CD4-positive, CD25-positive, alpha-beta regulatory T cell (primary cell): ENCODE measurements around the gene S100A4. TPM values are rescaled to one million over a fixed set of nuclear protein-coding genes. Genes with fewer than 3 reads are reported as not detected.
A peak's percentile ranks its signal among the peaks of the same experiment; 100 is the strongest.
"Not testable (repeated sequence)": the region's sequence is repeated elsewhere in the genome, so short reads cannot be mapped to it uniquely, and the experiment has no call there.

Experiments
- ATAC-seq, 2 donors: fragments of 150-1000 bp; cut with Tn5 transposase; one replicate each; pipeline ENCODE4 v1.10.0; 2021; ENCODE audit warnings: low read depth in 2 of 2, moderate number of reproducible peaks in 2 of 2, moderate library complexity in 1 of 2
- DNase-seq, 3 donors: peaks; one replicate each; pipeline versions ENCODE4 v3.0.0 to v3.0.0-alpha.2; 2012 to 2022; ENCODE audit warnings: mixed read lengths in 1 of 3
- H3K27ac ChIP-seq: one replicate; pipeline ENCODE4 v1.7.0; 2013; ENCODE audit warnings: mild to moderate bottlenecking, low read length; ENCODE audit not compliant: insufficient read depth, poor library complexity, severe bottlenecking
- H3K27me3 ChIP-seq: one replicate; pipeline ENCODE4 v1.7.0; 2013; ENCODE audit warnings: low read length; ENCODE audit not compliant: control insufficient read depth, insufficient read depth
- H3K36me3 ChIP-seq: one replicate; pipeline ENCODE4 v1.7.0; 2013; ENCODE audit warnings: mild to moderate bottlenecking, low read length, moderate library complexity; ENCODE audit not compliant: control insufficient read depth, insufficient read depth
- H3K4me1 ChIP-seq: 2 replicates; pipeline ENCODE4 v1.7.0; 2013; ENCODE audit warnings: mild to moderate bottlenecking, low read length; ENCODE audit not compliant: insufficient read depth, control insufficient read depth, poor library complexity, severe bottlenecking
- H3K4me3 ChIP-seq: one replicate; pipeline ENCODE4 v1.7.0; 2013; ENCODE audit warnings: low read depth, mild to moderate bottlenecking, low read length, moderate library complexity
- H3K9me3 ChIP-seq, 2 experiments: 1 replicate in 1 of 2; 2 replicates in 1 of 2; pipeline ENCODE4 v1.7.0; 2013; ENCODE audit warnings: low read length in 2 of 2, mild to moderate bottlenecking in 1 of 2, moderate library complexity in 1 of 2; ENCODE audit not compliant: control insufficient read depth in 2 of 2
- H3K27ac Mint-ChIP-seq, 3 donors: one replicate each; pipeline ENCODE4 v1.8.0; 2020 to 2022; ENCODE audit warnings: mild to moderate bottlenecking in 3 of 3, mixed read lengths in 3 of 3, moderate library complexity in 2 of 3
- H3K27me3 Mint-ChIP-seq: one replicate; pipeline ENCODE4 v1.8.0; 2022; ENCODE audit warnings: mild to moderate bottlenecking, mixed read lengths
- H3K36me3 Mint-ChIP-seq: one replicate; pipeline ENCODE4 v1.8.0; 2020; ENCODE audit warnings: mixed read lengths
- H3K4me1 Mint-ChIP-seq, 4 donors: one replicate each; pipeline ENCODE4 v1.8.0; 2020 to 2022; ENCODE audit warnings: mixed read lengths in 4 of 4, mild to moderate bottlenecking in 1 of 4
- H3K4me3 Mint-ChIP-seq, 4 donors: one replicate each; pipeline ENCODE4 v1.8.0; 2020 to 2022; ENCODE audit warnings: mild to moderate bottlenecking in 4 of 4, mixed read lengths in 4 of 4, moderate library complexity in 3 of 4
- H3K9me3 Mint-ChIP-seq, 7 donors: one replicate each; pipeline ENCODE4 v1.8.0; 2020 to 2022; ENCODE audit warnings: mixed read lengths in 7 of 7, mild to moderate bottlenecking in 3 of 7, moderate library complexity in 2 of 7
- polyA plus RNA-seq, 4 donors: library from polyadenylated mRNA; unstranded; fragments of 300-500 nt; fragmentation: Illumina TruSeq; gene quantifications; one replicate each; pipeline ENCODE4 v1.2.3, GENCODE V29; 2021
- total RNA-seq: library from RNA; stranded (reverse); gene quantifications from one replicate; pipeline ENCODE4 v1.2.3, GENCODE V29; 2022

S100A4 gene
- 928 TPM for total RNA-seq
- 1,000 to 10,000 TPM; 2,534 to 4,309 (median 3,364) TPM for polyA plus RNA-seq

DNA sequence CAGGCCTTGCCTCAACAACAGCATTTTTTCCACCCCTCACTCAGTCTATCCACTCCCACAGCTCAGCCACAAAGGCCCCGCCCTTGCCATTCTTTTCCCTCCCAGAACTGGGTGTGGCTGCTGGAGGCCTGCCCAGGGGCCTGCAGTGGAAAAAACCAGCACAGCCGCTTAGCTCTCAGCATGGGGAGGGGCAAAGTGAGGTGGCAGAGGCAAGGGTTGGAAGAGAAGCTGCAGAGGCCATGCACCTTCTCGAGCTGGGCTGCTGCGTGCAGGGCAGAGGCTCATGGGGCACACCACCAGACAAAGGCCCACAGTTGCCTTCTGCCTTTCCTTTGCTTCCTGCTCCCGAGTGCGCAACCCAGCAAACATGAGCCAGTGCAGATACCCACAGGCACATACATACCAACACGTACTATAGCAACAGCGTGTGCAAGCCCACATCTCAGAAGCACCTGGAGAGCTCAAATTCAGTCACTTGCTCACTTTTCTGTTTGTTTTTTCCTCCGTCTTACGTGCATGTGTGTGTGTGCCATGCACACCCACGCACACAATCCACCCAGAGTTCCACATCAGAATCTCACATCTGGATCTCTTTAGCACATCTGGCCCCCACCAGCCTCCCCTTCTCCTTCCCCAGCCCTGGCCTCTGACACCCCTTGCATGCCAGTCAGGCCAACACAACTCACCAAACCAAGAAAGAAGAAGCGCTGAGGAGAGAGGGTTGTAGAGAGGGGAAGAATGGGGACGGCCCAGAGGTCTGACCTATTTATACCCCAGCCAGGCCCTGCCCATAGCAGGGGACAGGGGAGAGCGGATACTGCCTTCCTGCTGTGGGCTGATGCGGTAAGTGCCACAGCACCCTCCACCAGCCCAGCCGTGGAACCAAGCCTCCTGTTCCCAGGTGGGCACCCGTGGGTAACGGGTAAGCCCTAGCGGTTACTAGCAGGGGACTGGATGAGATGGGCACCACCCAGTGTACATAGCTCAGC lies at the start of gene S100A4:
Gene S100A4, minus strand, starts transcription at position 740 of the 989 bp plus-strand sequence. CDS start 1,012 bp downstream, outside the sequence.
- H3K4me1 ChIP-seq: peaks cover 69% of the 10 kb centered on the region
- no peaks in the 10 kb centered on the region for H3K9me3 ChIP-seq
- Mint-ChIP-seq H3K4me3 (peak within 1 kb of the TSS; percentile 97 to 100 (median 98)), H3K4me1 (peaks cover 5 to 80% (median 47%) of the 10 kb centered on the region in 4 donors), H3K9me3 (no peaks in the 10 kb centered on the region), H3K27me3 (no peaks in the 10 kb centered on the region), H3K36me3 (peaks cover 31% of the 10 kb centered on the region), H3K27ac (peak within 1 kb of the TSS; percentile 97 to 99 (median 98))
- ATAC-seq (peak; percentile 69 to 77), DNase-seq (peak; percentile 75 to 95 (median 81))
- peak within 1 kb of the TSS; percentile 93 for H3K4me3 ChIP-seq
- peak within 1 kb of the TSS; percentile 82 for H3K27ac ChIP-seq
- peaks cover 16% of the 10 kb centered on the region for H3K36me3 ChIP-seq
- H3K27me3 ChIP-seq: no peaks in the 10 kb centered on the region

DNA sequence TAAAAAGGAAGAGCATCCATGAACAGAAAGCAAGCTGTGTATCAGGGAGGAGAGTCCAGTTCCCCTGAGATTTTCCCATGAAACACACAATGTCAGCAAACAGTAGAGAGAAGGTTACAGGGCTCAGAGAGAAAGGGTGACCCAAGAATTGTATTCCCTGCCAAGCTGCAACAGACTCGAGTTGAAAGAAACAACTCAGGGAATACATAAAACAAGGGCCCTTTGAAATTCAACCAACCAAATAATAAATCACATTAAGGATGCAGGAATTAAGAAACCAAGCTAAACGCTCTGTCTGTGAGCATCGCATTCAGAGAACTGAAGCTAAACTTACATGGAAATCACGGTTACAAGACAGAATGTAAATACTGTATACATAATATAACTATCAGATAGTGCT lies 47.1 kb upstream of the S100A4 start:
- no peak overlapping the region for H3K4me3 ChIP-seq
- H3K4me1 ChIP-seq: peaks cover 1% of the 10 kb centered on the region
- ATAC-seq (no peak), DNase-seq (no peak)
- Mint-ChIP-seq H3K4me3 (no peak overlapping the region), H3K9me3 (no peaks in the 10 kb centered on the region), H3K36me3 (no peaks in the 10 kb centered on the region), H3K27me3 (peaks cover 11% of the 10 kb centered on the region), H3K4me1 (peaks cover 3 to 11% (median 8%) of the 10 kb centered on the region in 4 donors), H3K27ac (no peak overlapping the region)
- H3K27ac ChIP-seq: no peak overlapping the region
- H3K36me3 ChIP-seq: no peaks in the 10 kb centered on the region
- H3K27me3 ChIP-seq: no peaks in the 10 kb centered on the region
- H3K9me3 ChIP-seq: no peaks in the 10 kb centered on the region

DNA sequence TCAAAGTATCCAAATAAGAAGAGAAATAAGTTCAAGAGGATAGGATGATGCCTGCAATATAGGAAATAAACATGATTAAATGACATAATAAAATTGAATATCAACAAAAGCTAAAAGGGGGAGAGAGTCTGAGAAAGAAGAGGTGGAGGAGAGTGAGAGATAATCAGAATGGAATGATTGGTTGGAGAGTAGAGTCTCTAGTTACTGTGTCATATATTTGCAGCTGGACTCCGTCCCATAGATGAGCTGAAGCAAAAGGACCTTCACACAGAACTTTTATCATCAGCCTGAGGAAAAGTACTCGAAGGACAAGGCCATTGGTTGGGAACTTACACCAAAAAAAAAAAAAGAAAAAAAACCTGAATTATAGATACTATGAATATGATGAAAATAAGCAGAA lies 42.9 kb upstream of the S100A4 start:
- H3K36me3 Mint-ChIP-seq: no peaks in the 10 kb centered on the region
- no peak for DNase-seq
- Histone ChIP-seq H3K9me3 (no peaks in the 10 kb centered on the region), H3K4me1 (no peaks in the 10 kb centered on the region), H3K27me3 (peaks cover 2% of the 10 kb centered on the region), H3K4me3 (no peak overlapping the region), H3K36me3 (no peaks in the 10 kb centered on the region), H3K27ac (no peak overlapping the region)
- no peak for ATAC-seq
- H3K9me3 Mint-ChIP-seq: no peaks in the 10 kb centered on the region
- H3K4me1 Mint-ChIP-seq: no peaks in the 10 kb centered on the region
- no peak overlapping the region for H3K4me3 Mint-ChIP-seq
- peak overlapping the region in 1 of 3 donors; percentile 84 for H3K27ac Mint-ChIP-seq
- H3K27me3 Mint-ChIP-seq: peaks cover 31% of the 10 kb centered on the region

DNA sequence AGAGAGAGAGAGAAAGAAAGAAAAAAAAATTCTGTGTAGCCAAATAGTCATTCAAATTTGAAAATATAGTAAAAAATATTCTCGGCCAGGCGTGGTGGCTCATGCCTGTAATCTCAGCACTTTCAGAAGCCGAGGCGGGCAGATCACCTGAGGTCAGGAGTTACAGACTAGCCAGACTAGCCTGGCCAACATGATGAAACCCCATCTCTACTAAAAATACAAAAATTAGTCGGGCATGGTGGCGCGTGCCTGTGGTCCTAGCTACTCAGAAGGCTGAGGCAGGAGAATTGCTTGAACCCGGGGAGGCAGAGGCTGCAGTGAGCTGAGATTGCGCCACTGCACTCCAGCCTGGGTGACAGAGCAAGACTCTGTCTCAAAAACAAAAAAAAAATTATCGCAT lies 42.4 kb upstream of the S100A4 start:
- not testable (repeated sequence) for H3K36me3 ChIP-seq, H3K4me1 ChIP-seq, H3K27ac ChIP-seq, H3K9me3 Mint-ChIP-seq, H3K9me3 ChIP-seq, ATAC-seq, H3K4me1 Mint-ChIP-seq, H3K36me3 Mint-ChIP-seq, H3K27ac Mint-ChIP-seq, H3K27me3 ChIP-seq, H3K4me3 ChIP-seq, DNase-seq, H3K4me3 Mint-ChIP-seq
- peaks cover 31% of the 10 kb centered on the region for H3K27me3 Mint-ChIP-seq

DNA sequence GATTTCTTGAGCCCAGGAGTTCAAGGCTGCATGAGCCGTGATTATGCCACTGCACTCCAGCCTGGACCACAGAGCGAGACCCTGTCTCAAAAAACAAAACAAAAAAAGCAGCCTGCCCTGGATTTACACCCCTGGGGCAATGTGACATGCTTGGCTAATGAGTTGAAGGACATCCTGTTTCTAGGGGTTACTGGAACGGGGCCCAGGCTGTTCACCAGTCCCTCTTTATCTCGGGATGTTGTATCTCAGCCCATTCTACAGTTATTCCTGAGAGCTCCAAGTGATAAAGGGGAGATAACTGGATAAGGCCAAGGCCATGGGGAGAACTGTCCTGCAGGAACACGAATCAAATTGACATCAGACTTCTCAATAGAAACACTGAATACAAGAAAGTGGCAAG lies 41.7 kb upstream of the S100A4 start:
- DNase-seq (no peak), ATAC-seq (no peak)
- H3K4me3 Mint-ChIP-seq: no peak overlapping the region
- no peaks in the 10 kb centered on the region for H3K36me3 Mint-ChIP-seq
- H3K4me1 Mint-ChIP-seq: no peaks in the 10 kb centered on the region
- H3K36me3 ChIP-seq: no peaks in the 10 kb centered on the region
- peaks cover 2% of the 10 kb centered on the region for H3K27me3 ChIP-seq
- no peaks in the 10 kb centered on the region for H3K9me3 Mint-ChIP-seq
- H3K9me3 ChIP-seq: no peaks in the 10 kb centered on the region
- peaks cover 31% of the 10 kb centered on the region for H3K27me3 Mint-ChIP-seq
- H3K27ac ChIP-seq: no peak overlapping the region
- no peak overlapping the region for H3K27ac Mint-ChIP-seq
- H3K4me3 ChIP-seq: no peak overlapping the region
- no peaks in the 10 kb centered on the region for H3K4me1 ChIP-seq

DNA sequence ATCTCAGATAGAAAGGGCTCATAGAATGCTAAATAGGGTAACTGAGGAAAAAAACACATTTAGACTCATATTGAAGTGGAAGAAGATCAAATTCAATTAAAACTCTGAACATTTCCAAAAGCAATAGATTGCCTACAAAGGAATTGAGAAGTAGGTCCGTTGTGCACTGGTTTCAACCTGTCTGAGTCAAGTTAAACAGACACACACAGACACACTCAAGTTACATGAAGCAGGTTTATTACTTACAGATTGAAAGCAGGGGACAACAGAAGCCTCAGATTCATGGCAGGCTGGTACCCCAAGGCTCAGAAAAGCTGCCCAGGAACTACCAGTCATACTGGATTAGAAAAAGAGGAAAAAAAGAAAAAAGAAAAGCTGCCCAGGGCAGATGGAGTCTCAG lies 40.7 kb upstream of the S100A4 start:
- no peak overlapping the region for H3K27ac Mint-ChIP-seq
- no peak for ATAC-seq
- no peaks in the 10 kb centered on the region for H3K9me3 ChIP-seq
- H3K9me3 Mint-ChIP-seq: no peaks in the 10 kb centered on the region
- H3K27me3 Mint-ChIP-seq: peaks cover 31% of the 10 kb centered on the region
- H3K4me1 Mint-ChIP-seq: no peaks in the 10 kb centered on the region
- H3K4me3 ChIP-seq: no peak overlapping the region
- H3K36me3 Mint-ChIP-seq: no peaks in the 10 kb centered on the region
- peaks cover 2% of the 10 kb centered on the region for H3K27me3 ChIP-seq
- no peak overlapping the region for H3K27ac ChIP-seq
- H3K36me3 ChIP-seq: no peaks in the 10 kb centered on the region
- H3K4me1 ChIP-seq: no peaks in the 10 kb centered on the region
- H3K4me3 Mint-ChIP-seq: no peak overlapping the region
- DNase-seq: no peak

DNA sequence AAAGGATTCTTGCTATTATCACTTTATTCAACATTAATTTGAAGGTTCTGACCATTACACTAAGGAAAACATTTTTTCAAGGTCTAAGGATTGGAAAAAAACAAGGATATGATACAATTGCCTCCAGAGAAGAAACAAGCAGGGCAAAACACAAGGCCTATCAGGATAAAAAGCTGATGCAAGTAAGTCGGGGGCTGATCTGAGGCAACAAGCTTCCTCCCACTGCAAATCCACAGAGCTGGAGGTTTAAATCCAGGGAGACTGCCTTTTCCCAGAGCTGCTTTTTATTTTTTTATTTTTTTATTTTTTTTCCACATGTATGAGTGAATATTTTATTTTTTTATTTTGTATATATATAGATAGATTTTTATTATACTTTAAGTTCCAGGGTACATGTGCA lies 39.4 kb upstream of the S100A4 start:
- Mint-ChIP-seq H3K4me3 (no peak overlapping the region), H3K27ac (no peak overlapping the region), H3K4me1 (no peaks in the 10 kb centered on the region), H3K9me3 (no peaks in the 10 kb centered on the region), H3K36me3 (no peaks in the 10 kb centered on the region), H3K27me3 (peaks cover 34% of the 10 kb centered on the region)
- Histone ChIP-seq H3K4me3 (no peak overlapping the region), H3K27me3 (peaks cover 2% of the 10 kb centered on the region), H3K36me3 (no peaks in the 10 kb centered on the region), H3K4me1 (no peaks in the 10 kb centered on the region), H3K9me3 (no peaks in the 10 kb centered on the region), H3K27ac (no peak overlapping the region)
- no peak for DNase-seq
- no peak for ATAC-seq

DNA sequence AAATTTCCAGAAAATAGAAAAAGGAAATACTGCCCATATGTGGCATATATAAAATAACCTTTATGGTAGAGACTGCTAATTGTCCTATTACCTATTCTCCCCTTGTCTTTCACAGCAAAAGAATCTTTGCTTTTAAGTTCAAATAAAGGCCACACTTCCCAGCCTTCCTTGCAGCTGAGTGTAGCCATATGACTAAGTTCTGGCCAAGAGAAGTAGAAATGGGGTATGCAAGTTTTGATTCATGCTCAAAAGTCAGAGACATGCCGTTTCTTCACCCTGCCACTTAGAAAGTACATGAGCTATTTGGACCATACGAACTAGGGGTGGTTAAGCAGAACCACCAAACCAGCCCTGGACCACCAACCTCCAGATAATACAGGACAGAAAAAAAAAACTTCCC lies 38.4 kb upstream of the S100A4 start:
- H3K27ac ChIP-seq: no peak overlapping the region
- Mint-ChIP-seq H3K4me3 (no peak overlapping the region), H3K9me3 (no peaks in the 10 kb centered on the region), H3K27me3 (peaks cover 43% of the 10 kb centered on the region), H3K27ac (no peak overlapping the region), H3K4me1 (no peaks in the 10 kb centered on the region), H3K36me3 (no peaks in the 10 kb centered on the region)
- H3K36me3 ChIP-seq: no peaks in the 10 kb centered on the region
- H3K27me3 ChIP-seq: peaks cover 2% of the 10 kb centered on the region
- DNase-seq (no peak), ATAC-seq (no peak)
- H3K9me3 ChIP-seq: no peaks in the 10 kb centered on the region
- no peaks in the 10 kb centered on the region for H3K4me1 ChIP-seq
- no peak overlapping the region for H3K4me3 ChIP-seq
